ENCODE data around the gene PLEKHO2. TPM values are rescaled to one million over a fixed set of nuclear protein-coding genes. Genes with fewer than 3 reads are reported as not detected.

Gene PLEKHO2
- polyA plus RNA-seq, 4 donors, result 16.5 to 20.5 (median 17.7) TPM

- peak in 1 of 4 donors; percentile 51 for DNase-seq (ENCODE audit: low read depth in 4 of 4, low spot score in 3 of 4)
These were observed 69.8 kb downstream of the PLEKHO2 start, which contains the start of gene ANKDD1A for GRCh38 chr15:64911311-64912186. Gene ANKDD1A (plus strand): TSS chr15:64911902. CDS start chr15:64911931, 29 bp downstream.

GRCh38 chr15:64912379-64913325 lies 70.9 kb downstream of the PLEKHO2 start:
- no peak for DNase-seq (ENCODE audit: low read depth in 4 of 4, low spot score in 3 of 4)

- no peak for DNase-seq (ENCODE audit: low read depth in 4 of 4, low spot score in 3 of 4)
These were observed 74.0 kb downstream of the PLEKHO2 start for GRCh38 chr15:64915518-64916227.

GRCh38 chr15:64916365-64916764 lies 74.7 kb downstream of the PLEKHO2 start:
- DNase-seq (ENCODE audit: low read depth in 4 of 4, low spot score in 3 of 4), result no peak

- no peak for DNase-seq (ENCODE audit: low read depth in 4 of 4, low spot score in 3 of 4)
These were observed 75.5 kb downstream of the PLEKHO2 start for GRCh38 chr15:64917211-64917610.

Other genes with a start within 250 kb of the PLEKHO2 start
- gene RBPMS2, start 66.3 kb upstream of the PLEKHO2 start, polyA plus RNA-seq (ENCODE audit: insufficient read length in 4 of 4), result 10 to 100 TPM; 10.0 to 15.3 (median 11.5) TPM
- 10 to 100 TPM in 1 of 4 donors, 1 to 10 TPM in 3; 6.3 to 18.9 (median 8.1) TPM for gene PIF1, start 16.3 kb upstream of the PLEKHO2 start, polyA plus RNA-seq (ENCODE audit: insufficient read length in 4 of 4)
- 1 to 10 TPM; 4.7 to 8.0 (median 7.0) TPM for gene ANKDD1A, start 70.0 kb downstream of the PLEKHO2 start, polyA plus RNA-seq (ENCODE audit: insufficient read length in 4 of 4)
- gene SPG21, start 148.0 kb downstream of the PLEKHO2 start, polyA plus RNA-seq (ENCODE audit: insufficient read length in 4 of 4), result 100 to 1,000 TPM in 3 of 4 donors, 10 to 100 TPM in 1; 83.0 to 122 (median 112) TPM
- gene MTFMT, start 187.7 kb downstream of the PLEKHO2 start, polyA plus RNA-seq (ENCODE audit: insufficient read length in 4 of 4), result 10 to 100 TPM; 12.3 to 19.4 (median 16.0) TPM
- gene SLC51B, start 203.5 kb downstream of the PLEKHO2 start, polyA plus RNA-seq (ENCODE audit: insufficient read length in 4 of 4), result 10 to 100 TPM in 2 of 4 donors, 1 to 10 TPM in 2; 1.5 to 10.9 (median 8.9) TPM
- gene RASL12, start 226.1 kb downstream of the PLEKHO2 start, polyA plus RNA-seq (ENCODE audit: insufficient read length in 4 of 4), result 10 to 100 TPM in 1 of 4 donors, 1 to 10 TPM in 3; 6.5 to 11.5 (median 7.5) TPM
- under 1 TPM in 1 of 4 donors, not detected in 3; 0.05 TPM for gene KBTBD13, start 234.8 kb downstream of the PLEKHO2 start, polyA plus RNA-seq (ENCODE audit: insufficient read length in 4 of 4)